NCI-H748 (cell line): ENCODE measurements around the gene DOCK7.
"Not testable (repeated sequence)": the region's sequence is repeated elsewhere in the genome, so short reads cannot be mapped to it uniquely, and the experiment has no call there.

ENCODE experiments used
- DNase-seq: peaks from one replicate; lab custom pipeline; 2025; ENCODE audit not compliant: unreplicated experiment; lab: John Stamatoyannopoulos, UW

The DOCK7 gene

GRCh38 chr1:62687903-62688686, at the start of gene DOCK7:
Gene DOCK7, minus strand, starts transcription at chr1:62688386. Its CDS starts 122 bp downstream, at chr1:62688264.
- peak; percentile 86 for DNase-seq

- DNase-seq = no peak
These were observed 47.4 kb upstream of the DOCK7 start for GRCh38 chr1:62735491-62736171.

GRCh38 chr1:62732331-62732730, 44.1 kb upstream of the DOCK7 start:
- DNase-seq = no peak

GRCh38 chr1:62728963-62729362, 40.8 kb upstream of the DOCK7 start:
- DNase-seq = no peak

GRCh38 chr1:62727656-62728407, 39.6 kb upstream of the DOCK7 start:
- DNase-seq = peak; percentile 44

GRCh38 chr1:62726011-62726442, 37.8 kb upstream of the DOCK7 start:
- DNase-seq = no peak

- no peak for DNase-seq
These were observed 37.1 kb upstream of the DOCK7 start for GRCh38 chr1:62725255-62725654.

GRCh38 chr1:62724430-62724829, 36.2 kb upstream of the DOCK7 start:
- DNase-seq = no peak

GRCh38 chr1:62723883-62724282, 35.7 kb upstream of the DOCK7 start:
- no peak for DNase-seq

- DNase-seq = no peak
These were observed 34.6 kb upstream of the DOCK7 start for GRCh38 chr1:62722796-62723195.

- peak; percentile 20 for DNase-seq
These were observed 32.9 kb upstream of the DOCK7 start for GRCh38 chr1:62720946-62721554.

GRCh38 chr1:62718400-62718799, 30.2 kb upstream of the DOCK7 start:
- DNase-seq = not testable (repeated sequence)

GRCh38 chr1:62717483-62717882, 29.3 kb upstream of the DOCK7 start:
- no peak for DNase-seq

- DNase-seq = no peak
These were observed 28.2 kb upstream of the DOCK7 start for GRCh38 chr1:62716397-62716796.

GRCh38 chr1:62712336-62713243, 24.4 kb upstream of the DOCK7 start:
- no peak for DNase-seq

- no peak for DNase-seq
These were observed 19.5 kb upstream of the DOCK7 start for GRCh38 chr1:62707744-62708120.

GRCh38 chr1:62706985-62707743, 19.0 kb upstream of the DOCK7 start:
- no peak for DNase-seq

- DNase-seq = not testable (repeated sequence)
These were observed 10.0 kb upstream of the DOCK7 start for GRCh38 chr1:62698161-62698560.

GRCh38 chr1:62694479-62694878, 6.3 kb upstream of the DOCK7 start:
- DNase-seq = not testable (repeated sequence)

- no peak for DNase-seq
These were observed 4.9 kb upstream of the DOCK7 start for GRCh38 chr1:62693123-62693522.
